Cardiac fibroblast (primary cell): ENCODE results near the gene HSF2BP.

ENCODE experiments used
- DNase-seq, 2 donors: peaks; one replicate each; pipeline versions ENCODE4 v3.0.0 to v3.0.0-alpha.2; 2010; ENCODE audit warnings: low read depth in 2 of 2
- H3K4me3 ChIP-seq, 2 donors: replicated peaks in 1 of 2; 1 replicate in 1 of 2; 2 replicates in 1 of 2; pipeline ENCODE4 v1.5.1; 2011; ENCODE audit warnings: low read depth in 2 of 2, low read length in 2 of 2, mild to moderate bottlenecking in 2 of 2, moderate library complexity in 1 of 2
- TF ChIP-seq, protein P1 (sequence below): IDR thresholded peaks from one replicate; pipeline ENCODE4 v1.5.1; 2011; ENCODE audit warnings: low read depth, mild to moderate bottlenecking, low read length, inconsistent platforms

The HSF2BP gene

DNA sequence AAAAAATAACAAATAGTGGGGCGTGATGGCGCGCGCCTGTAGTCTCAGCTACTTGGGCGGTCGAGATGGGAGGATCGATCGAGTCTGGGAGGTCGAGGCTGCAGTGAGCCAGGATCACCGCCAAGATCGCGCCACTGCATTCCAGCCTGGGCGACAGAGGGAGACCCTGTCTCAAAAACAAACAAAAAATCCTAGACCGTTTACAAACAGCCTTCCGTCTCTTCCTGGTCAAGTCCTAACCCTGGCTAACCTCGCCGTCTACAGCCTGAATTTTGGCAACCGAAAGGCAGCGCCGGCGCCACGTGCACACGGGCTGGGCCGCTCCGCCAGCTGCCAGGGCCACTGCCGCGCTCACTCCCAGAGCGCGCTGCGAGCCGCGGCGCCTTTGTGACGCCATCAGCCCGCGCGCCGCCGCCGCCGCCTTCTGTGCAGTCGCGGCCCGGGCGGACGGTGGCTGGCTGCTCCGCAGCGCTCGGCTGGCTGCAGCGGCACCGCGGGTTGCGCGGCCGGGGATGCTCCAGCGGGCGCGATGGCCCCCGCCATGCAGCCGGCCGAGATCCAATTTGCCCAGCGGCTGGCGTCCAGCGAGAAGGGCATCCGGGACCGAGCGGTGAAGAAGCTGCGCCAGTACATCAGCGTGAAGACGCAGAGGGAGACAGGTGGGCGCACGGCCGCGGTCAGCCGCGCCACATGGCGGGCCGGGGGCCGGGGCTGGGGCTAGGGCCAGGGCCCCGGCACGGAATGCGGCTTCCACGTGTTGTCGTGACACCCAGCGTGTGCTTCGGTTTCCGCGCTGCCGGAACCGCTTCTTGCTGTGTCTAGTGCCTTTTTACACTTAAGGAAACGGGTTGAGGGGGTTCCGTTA is at the start of gene HSF2BP, which contains the start of gene RRP1B:
TSS of gene HSF2BP (minus strand) at position 353 of the 865 bp plus-strand sequence. CDS start 1,392 bp downstream, outside the sequence.
TSS of gene RRP1B (plus strand) at position 425 of the 865 bp plus-strand sequence. CDS start at position 530, 105 bp downstream.
- DNase-seq: peak; percentile 81 to 88
- peak within 1 kb of the TSS; percentile 82 to 88 for H3K4me3 ChIP-seq
- TF ChIP-seq, protein P1, sequence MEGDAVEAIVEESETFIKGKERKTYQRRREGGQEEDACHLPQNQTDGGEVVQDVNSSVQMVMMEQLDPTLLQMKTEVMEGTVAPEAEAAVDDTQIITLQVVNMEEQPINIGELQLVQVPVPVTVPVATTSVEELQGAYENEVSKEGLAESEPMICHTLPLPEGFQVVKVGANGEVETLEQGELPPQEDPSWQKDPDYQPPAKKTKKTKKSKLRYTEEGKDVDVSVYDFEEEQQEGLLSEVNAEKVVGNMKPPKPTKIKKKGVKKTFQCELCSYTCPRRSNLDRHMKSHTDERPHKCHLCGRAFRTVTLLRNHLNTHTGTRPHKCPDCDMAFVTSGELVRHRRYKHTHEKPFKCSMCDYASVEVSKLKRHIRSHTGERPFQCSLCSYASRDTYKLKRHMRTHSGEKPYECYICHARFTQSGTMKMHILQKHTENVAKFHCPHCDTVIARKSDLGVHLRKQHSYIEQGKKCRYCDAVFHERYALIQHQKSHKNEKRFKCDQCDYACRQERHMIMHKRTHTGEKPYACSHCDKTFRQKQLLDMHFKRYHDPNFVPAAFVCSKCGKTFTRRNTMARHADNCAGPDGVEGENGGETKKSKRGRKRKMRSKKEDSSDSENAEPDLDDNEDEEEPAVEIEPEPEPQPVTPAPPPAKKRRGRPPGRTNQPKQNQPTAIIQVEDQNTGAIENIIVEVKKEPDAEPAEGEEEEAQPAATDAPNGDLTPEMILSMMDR: no peak

DNA sequence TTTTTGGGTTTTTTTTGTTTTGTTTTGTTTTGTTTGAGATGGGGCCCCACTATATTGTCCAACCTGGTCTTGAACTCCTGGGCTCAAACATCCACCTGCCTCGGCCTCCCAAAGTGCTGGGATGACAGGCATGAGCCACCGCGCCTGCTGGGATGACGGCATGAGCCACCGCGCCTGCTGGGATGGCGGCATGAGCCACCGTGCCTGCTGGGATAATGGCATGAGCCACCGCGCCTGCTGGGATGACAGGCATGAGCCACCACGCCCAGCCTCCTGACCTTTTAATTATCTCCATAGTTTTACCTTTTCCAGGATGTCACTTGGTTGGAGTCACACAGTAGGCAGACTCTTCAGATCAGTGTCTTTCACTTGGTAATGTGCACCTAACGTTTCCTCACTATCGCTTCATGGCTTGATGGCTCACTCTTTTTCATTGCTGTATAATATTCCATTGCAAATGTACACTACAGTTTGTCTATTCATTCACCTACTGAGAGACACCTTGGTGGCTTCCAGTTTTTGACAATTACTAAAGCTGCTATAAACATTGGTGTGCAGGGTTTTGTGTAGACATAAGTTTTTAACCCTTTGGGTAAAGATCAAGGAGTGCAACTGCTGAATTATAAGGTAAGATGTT is 49.6 kb upstream of the HSF2BP start:
- DNase-seq: no peak
- TF ChIP-seq, protein P1: no peak

DNA sequence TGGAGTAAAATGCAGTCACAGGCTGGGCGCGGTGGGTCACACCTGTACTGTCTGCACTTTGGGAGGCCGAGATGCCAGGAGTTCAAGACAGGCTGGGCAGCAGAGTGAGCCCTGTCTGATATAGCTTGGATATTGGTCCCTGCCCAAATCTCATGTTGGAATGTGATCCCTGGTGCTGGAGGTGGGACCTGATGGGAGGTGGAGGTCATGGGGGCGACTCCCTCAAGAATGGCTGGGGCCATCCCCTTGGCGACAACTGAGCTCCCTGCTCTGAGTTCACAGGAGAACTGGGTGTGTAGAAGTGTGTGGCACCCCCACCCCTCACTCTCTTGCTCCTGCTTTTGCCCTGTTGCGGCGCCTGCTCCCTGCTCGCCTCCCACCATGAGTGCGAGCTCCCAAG is 48.2 kb upstream of the HSF2BP start:
- no peak for DNase-seq
- TF ChIP-seq, protein P1: no peak
- H3K4me3 ChIP-seq: no peak overlapping the region

More for the DNA sequence above, 49.6 kb upstream of the HSF2BP start:
- no peak overlapping the region for H3K4me3 ChIP-seq

DNA sequence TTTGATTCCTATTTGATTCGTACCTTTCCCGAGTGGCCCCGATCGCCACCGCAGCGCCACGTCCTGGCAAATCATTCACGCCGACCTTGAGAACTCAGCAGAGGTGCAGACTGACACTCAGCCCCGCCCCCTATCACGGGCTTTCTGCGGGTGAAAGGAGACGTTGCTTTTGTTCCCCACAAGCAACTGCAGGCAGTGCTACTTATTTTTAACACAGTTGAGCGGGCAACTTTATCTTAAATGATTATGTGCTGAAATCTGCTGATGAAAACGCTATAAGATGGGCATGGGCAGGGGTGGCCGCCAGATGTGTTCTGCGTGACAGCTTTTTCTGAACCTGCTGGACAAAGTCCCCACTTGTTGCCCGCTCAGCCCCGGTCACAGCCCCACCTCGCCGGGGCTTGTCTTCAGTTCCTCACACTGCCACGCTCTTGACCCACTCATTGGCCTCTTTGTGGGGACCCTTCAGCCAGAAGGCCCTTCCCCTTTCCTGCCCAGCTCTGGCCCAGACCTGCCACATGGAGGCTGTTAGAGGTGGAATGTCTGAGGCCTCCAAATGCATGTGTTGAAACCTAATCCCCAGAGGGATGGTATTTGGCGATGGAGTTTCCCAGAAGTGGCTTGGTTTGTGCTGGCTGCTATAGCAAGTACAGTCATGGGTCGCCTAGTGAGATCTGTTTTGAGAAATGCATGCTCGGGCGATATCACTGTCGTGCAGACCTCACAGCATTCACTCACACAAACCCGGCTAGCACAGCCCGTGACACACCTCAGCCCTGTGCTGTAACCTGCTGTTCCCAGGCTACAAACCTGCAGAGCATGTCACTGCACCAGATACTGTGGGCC is 44.0 kb upstream of the HSF2BP start:
- no peak overlapping the region for H3K4me3 ChIP-seq
- peak; percentile 79 to 88 for DNase-seq
- TF ChIP-seq, protein P1: no peak

DNA sequence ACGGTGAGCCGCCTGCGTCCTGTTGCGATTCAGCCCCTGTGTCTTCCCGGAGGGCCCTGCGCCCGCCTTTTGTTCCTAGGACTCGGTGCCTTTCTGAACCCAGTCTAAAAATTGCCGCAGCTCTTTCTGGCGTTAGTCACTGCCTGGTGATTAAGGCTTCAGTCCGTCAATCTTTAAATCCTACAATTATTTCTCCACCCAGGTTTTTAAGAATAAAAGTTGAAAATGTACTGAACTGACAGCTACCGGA is 43.4 kb upstream of the HSF2BP start:
- H3K4me3 ChIP-seq: no peak overlapping the region
- peak in 1 of 2 donors; percentile 14 for DNase-seq
- TF ChIP-seq, protein P1: no peak

DNA sequence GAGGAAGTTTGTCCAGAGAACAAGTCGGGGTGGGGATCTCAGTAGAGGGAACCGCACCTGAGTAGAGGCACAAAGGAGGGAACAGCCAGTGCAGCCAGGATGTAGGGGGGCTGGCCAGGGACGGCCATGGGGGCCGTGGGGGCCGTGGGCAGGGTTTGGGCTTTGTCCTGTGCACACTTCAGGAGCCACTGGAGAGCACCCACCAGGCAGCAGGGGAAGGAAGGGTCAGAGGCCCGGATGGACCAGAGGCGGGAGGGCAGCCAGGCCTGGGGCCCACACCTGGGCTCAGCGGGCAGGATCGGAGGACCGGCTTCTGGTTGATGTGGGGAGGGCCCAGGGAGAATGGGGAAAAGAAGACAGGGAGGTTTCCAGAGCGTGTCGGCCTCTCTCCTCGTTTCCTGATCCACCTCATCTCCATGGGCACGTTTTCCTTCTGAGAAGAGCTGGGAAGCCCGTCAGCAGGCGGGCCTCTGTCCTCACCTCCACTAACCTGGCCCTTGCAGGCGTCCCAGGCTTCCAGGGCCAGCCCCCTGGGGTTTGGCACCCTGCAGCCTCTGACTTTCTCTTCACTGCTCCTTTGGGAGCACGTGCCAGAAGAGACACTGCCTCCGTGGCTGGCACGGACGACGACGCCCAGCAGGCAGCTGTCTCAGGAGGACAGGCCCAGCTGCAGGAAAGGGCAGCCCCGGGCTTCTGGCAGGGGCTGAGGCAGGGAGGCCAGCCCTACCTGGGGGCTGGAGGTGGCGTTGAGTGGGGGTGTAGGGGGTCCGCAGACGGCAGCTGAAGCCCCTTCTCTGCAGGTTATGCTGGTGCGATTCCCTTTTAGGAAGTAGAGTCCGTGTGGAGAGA is 42.9 kb upstream of the HSF2BP start:
- TF ChIP-seq, protein P1: no peak
- DNase-seq: no peak
- H3K4me3 ChIP-seq: no peak overlapping the region
